ENCODE measurements around the gene PRRT1.

GRCh38 chr6:32196682-32197616 is 45.2 kb upstream of the PRRT1 start:
- no peak for TF ChIP-seq EZH2 (IDR thresholded peaks at IDR 0.05; ENCODE audit: insufficient read depth, poor library complexity, severe bottlenecking)
- no peak for TF ChIP-seq EZH2phosphoT487 (IDR thresholded peaks at IDR 0.05; ENCODE audit: insufficient read depth, low read depth)
